Spleen (tissue), 11 donors: Measurements from ENCODE around the gene CAMK2N2. TPM values are rescaled to one million over a fixed set of nuclear protein-coding genes. Genes with fewer than 3 reads are reported as not detected.

Source experiments
- DNase-seq: peaks from one replicate; pipeline ENCODE4 v3.0.0-alpha.2; 2020
- H3K27ac ChIP-seq, 8 donors: fragments of 200-600 bp; sonication (generic) in 7 of 8; 1 replicate in 4 of 8; 2 replicates in 4 of 8; pipeline versions ENCODE4 v1.5.0 to v1.8.0; 2016 to 2021; ENCODE audit warnings: inconsistent platforms in 4 of 8, mild to moderate bottlenecking in 4 of 8, moderate library complexity in 1 of 8
- H3K27me3 ChIP-seq, 7 donors: fragments of 200-600 bp; sonication (generic) in 6 of 7; replicated peaks in 1 of 7; 1 replicate in 4 of 7; 2 replicates in 3 of 7; pipeline versions ENCODE4 v1.5.0 to v1.8.0; 2016 to 2021; ENCODE audit warnings: inconsistent platforms in 3 of 7, mild to moderate bottlenecking in 1 of 7
- H3K36me3 ChIP-seq, 6 donors: fragments of 200-600 bp; sonication (generic) in 5 of 6; 1 replicate in 4 of 6; 2 replicates in 2 of 6; pipeline versions ENCODE4 v1.5.0 to v1.8.0; 2016 to 2021; ENCODE audit warnings: inconsistent platforms in 2 of 6
- H3K4me1 ChIP-seq, 6 donors: fragments of 200-600 bp; sonication (generic) in 5 of 6; 1 replicate in 3 of 6; 2 replicates in 3 of 6; pipeline versions ENCODE4 v1.5.0 to v1.8.0; 2016 to 2021; ENCODE audit warnings: inconsistent platforms in 3 of 6
- H3K4me3 ChIP-seq, 8 donors: fragments of 200-600 bp; sonication (generic) in 7 of 8; 1 replicate in 4 of 8; 2 replicates in 4 of 8; pipeline versions ENCODE4 v1.5.0 to v1.8.0; 2016 to 2021; ENCODE audit warnings: inconsistent platforms in 4 of 8, mild to moderate bottlenecking in 4 of 8, moderate library complexity in 2 of 8
- H3K9me3 ChIP-seq, 8 donors: fragments of 200-600 bp; sonication (generic) in 7 of 8; 1 replicate in 4 of 8; 2 replicates in 4 of 8; pipeline versions ENCODE4 v1.5.0 to v1.8.0; 2016 to 2021; ENCODE audit warnings: inconsistent platforms in 4 of 8
- POLR2A ChIP-seq, 3 donors: fragments of 450-650 bp; IDR thresholded peaks; one replicate each; pipeline ENCODE4 v1.5.1; 2017; ENCODE audit warnings: antibody characterized with exemption in 3 of 3, mild to moderate bottlenecking in 1 of 3
- POLR2AphosphoS5 ChIP-seq, 3 donors: sonication (generic); formaldehyde crosslinking; IDR thresholded peaks; one replicate each; pipeline ENCODE4 v1.5.1; 2017; ENCODE audit warnings: antibody characterized with exemption in 3 of 3
- WGBS, 5 donors: extraction: QIAGEN DNeasy Blood & Tissue Kit in 3 of 5; methylation state at CpG; one replicate each; pipeline versions ENCODE4 v1.1.5 to v1.1.7; 2013 to 2018; 5-methylcytosine and 5-hydroxymethylcytosine counted together
- intact Hi-C: fragments of 100-400 bp; cut with DNase I; formaldehyde crosslinking; loops from one replicate; pipeline ENCODE4 v1.15.0; 2023; ENCODE audit warnings: low total_unique reads
- polyA plus RNA-seq, 3 donors: library from polyadenylated mRNA; stranded (reverse); fragments of 200-250 nt; gene quantifications; one replicate each; pipeline ENCODE4 v1.2.1, GENCODE V29; 2013
- total RNA-seq, 7 donors: library from RNA; depleted of rRNA in 3 of 7; stranded (reverse); fragments of >200 nt in 3 of 7; fragmentation: NEBNext Ultra II Directional in 4 of 7; extraction: Animal tissue kit (Norgen Biotek cat#: 25700) in 4 of 7; gene quantifications; one replicate each; pipeline versions ENCODE4 v1.1.0 to v1.2.1, GENCODE V29; 2016 to 2021
- TF ChIP-seq, protein P1 (sequence below), 11 experiments: fragments of 200-600 bp in 7 of 11; fragments of 450-650 bp in 4 of 11; sonication (generic) in 4 of 11; IDR thresholded peaks in 8 of 11; conservative IDR thresholded peaks in 3 of 11; 1 replicate in 7 of 11; 2 replicates in 4 of 11; pipeline versions ENCODE4 v1.4.0 to v1.8.0; 2016 to 2021; ENCODE audit warnings: antibody characterized with exemption in 11 of 11, inconsistent platforms in 4 of 11, mild to moderate bottlenecking in 1 of 11
- donor health status: healthy with polysubstance abuse.
- donor health status: DM: no; HTN: no; CAD: no; lungs with moderate emphysema.
- donor health status: DM: no; HTN: no; CAD: no.
- donor health status: Bipolar disorder and iron deficiency.
- donor health status: healthy.
- donor health status: DM: no; HTN: no; CAD: no.
- donor health status: DM: yes; HTN: yes; CAD: no.

The CAMK2N2 gene
- total and polyA plus RNA-seq, 10 donors = 0.08 to 0.35 TPM; not detected in 8

DNA sequence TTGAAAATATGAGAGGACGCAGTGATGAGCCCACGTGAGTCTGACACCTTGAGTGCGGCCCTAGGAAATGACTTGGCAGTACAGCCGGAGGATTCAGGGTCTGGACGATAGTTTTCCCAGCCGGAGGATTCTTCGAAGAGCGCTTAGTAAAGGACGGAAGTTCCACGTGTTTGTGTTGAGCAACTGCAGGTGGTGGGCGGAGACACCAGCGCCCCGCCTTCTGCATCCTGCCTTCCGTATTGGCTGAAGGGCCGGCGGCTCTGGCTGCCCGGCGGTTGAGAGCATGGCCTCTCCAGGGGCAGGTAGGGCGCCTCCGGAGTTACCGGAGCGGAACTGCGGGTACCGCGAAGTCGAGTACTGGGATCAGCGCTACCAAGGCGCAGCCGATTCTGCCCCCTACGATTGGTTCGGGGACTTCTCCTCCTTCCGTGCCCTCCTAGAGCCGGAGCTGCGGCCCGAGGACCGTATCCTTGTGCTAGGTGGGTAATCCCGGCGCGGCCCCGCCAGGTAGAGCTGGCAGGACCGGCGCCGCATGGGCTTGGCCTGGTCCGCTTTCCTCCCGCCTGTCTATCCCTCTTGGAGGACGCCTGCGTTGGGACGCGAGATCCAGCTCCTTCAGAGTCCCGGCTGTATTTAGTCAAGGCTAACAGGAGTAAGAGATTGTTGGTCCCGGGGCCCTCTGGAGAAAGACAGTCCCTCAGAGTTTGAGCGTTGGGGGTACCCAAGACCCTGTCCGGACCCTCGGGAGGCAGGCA, 11.8 kb downstream of the CAMK2N2 start, which contains the start of gene EEF1AKMT4:
EEF1AKMT4 (plus strand) TSS at position 261 of the 755 bp plus-strand sequence; CDS start at position 284, 23 bp downstream.
- Histone ChIP-seq H3K27me3 (no peaks in the 10 kb centered on the region), H3K4me1 (peaks cover 4 to 44% (median 26%) of the 10 kb centered on the region in 6 donors), H3K36me3 (peaks cover 0 to 16% (median 11%) of the 10 kb centered on the region in 6 donors), H3K4me3 (peak within 1 kb of the TSS; percentile 79 to 100 (median 96)), H3K9me3 (no peaks in the 10 kb centered on the region), H3K27ac (peak within 1 kb of the TSS; percentile 73 to 93 (median 86))
- TF ChIP-seq POLR2AphosphoS5 (IDR thresholded peaks at IDR 0.05) (peak; percentile 66 to 81 (median 81)), POLR2A (IDR thresholded peaks at IDR 0.05) (no peak)
- TF ChIP-seq, protein P1, sequence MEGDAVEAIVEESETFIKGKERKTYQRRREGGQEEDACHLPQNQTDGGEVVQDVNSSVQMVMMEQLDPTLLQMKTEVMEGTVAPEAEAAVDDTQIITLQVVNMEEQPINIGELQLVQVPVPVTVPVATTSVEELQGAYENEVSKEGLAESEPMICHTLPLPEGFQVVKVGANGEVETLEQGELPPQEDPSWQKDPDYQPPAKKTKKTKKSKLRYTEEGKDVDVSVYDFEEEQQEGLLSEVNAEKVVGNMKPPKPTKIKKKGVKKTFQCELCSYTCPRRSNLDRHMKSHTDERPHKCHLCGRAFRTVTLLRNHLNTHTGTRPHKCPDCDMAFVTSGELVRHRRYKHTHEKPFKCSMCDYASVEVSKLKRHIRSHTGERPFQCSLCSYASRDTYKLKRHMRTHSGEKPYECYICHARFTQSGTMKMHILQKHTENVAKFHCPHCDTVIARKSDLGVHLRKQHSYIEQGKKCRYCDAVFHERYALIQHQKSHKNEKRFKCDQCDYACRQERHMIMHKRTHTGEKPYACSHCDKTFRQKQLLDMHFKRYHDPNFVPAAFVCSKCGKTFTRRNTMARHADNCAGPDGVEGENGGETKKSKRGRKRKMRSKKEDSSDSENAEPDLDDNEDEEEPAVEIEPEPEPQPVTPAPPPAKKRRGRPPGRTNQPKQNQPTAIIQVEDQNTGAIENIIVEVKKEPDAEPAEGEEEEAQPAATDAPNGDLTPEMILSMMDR (IDR thresholded peaks at IDR 0.05 in 8 of 11, conservative IDR thresholded peaks at IDR 0.05 in 3 of 11) = peak in 7 of 11 experiments; percentile 35 to 62 (median 47)
- intact Hi-C loops = loop anchor here (10.0 kb wide), 2 partner anchors 95 to 365 kb away; partner anchors contain the start of genes DVL3 and PARL
- DNase-seq = peak; percentile 98
- WGBS, 5 donors = 0% methylated on average over 50 to 54 of the region's 54 CpGs

DNA sequence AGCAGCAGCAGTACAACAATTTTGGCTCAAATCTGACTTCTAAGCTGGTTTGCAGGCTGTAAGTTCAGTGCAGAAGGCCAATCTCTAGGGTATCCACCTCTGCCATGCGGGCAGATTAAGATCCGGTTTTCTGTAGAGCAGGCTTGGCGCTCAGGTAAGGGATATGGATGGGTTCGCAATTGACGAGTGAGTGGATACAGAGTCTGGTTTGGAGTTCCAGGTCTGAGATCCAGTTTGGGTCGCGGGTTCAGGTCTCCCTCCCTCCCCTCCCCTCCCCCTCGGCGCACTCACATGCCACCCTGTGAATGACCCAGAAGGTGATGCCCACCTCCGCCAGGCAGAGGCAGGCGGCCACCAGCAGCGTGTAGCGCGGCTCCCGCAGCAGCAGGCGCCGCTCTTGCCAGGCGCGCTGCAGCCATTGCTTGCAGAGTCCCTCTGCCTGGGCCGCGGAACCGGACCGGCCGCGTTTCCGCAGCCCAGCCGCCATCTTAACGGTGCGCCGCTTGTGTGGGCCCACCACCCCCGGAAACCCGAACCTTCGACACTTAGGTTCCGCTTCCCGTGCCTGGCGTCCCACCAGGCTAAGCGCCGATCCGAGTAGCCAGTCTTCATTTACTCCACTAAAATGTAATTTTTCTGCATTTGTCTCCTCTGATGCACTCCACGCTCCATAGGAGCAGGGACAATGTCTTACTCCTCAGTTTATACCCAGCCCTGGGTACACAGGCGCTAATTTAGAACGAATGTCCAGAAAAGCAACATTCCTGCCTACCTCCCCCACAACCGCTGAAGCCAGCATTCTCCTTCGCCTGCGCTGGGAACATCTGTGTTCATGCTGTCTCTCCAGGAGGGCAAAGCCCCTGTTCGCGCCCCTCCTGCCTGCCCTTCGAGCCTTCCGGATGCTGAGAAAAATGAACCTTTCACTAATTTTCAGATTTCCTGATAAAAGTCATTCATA, 12.6 kb downstream of the CAMK2N2 start, which contains the start of gene ALG3:
ALG3 (minus strand) TSS at position 509 of the 958 bp plus-strand sequence; CDS start at position 487, 22 bp downstream.
- WGBS, 5 donors = 0 to 1% (median 1%) methylated on average over 36 to 49 of the region's 49 CpGs
- peak; percentile 94 for DNase-seq

DNA sequence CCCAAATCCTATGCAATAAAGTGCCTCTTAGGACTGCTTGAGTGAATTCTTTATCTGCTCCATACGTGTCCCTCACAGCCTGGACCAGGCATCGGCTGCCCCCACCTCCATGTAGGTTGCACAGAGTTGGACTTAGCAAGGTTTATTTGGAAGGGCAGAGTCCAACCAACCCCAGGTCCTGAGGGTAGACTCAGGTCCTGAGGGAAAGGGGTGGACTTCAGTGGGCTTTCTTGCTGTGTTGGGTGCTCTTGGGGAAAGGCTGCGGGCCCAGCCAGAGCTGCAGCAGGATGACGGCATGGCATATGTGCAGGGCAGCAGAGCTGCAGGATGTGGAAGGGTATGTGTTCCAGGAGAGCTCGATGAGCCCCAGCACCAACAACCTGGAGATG, 19.1 kb downstream of the CAMK2N2 start:
- H3K4me1 ChIP-seq = peaks cover 0 to 26% (median 11%) of the 10 kb centered on the region in 6 donors
- H3K9me3 ChIP-seq = no peaks in the 10 kb centered on the region
- no peaks in the 10 kb centered on the region for H3K27me3 ChIP-seq
- H3K4me3 ChIP-seq = no peak overlapping the region
- no peak overlapping the region for H3K27ac ChIP-seq
- intact Hi-C loops = loop anchor here (10.0 kb wide), 1 partner anchor 87 kb away; the partner anchor contains the start of gene DVL3
- peaks cover 0 to 51% (median 37%) of the 10 kb centered on the region in 6 donors for H3K36me3 ChIP-seq
- DNase-seq = peak; percentile 45
- TF ChIP-seq POLR2AphosphoS5 (IDR thresholded peaks at IDR 0.05) (no peak), POLR2A (IDR thresholded peaks at IDR 0.05) (no peak)
- TF ChIP-seq, protein P1 (IDR thresholded peaks at IDR 0.05 in 8 of 11, conservative IDR thresholded peaks at IDR 0.05 in 3 of 11) = no peak
- 63 to 99% (median 88%) methylated on average over 5 of the region's 5 CpGs for WGBS, 5 donors

More for the DNA sequence above, 12.6 kb downstream of the CAMK2N2 start, which contains the start of gene ALG3:
- intact Hi-C loops = loop anchor here (10.0 kb wide), 1 partner anchor 94 kb away; the partner anchor contains the start of gene DVL3
- H3K36me3 ChIP-seq = peaks cover 0 to 25% (median 20%) of the 10 kb centered on the region in 6 donors
- no peaks in the 10 kb centered on the region for H3K9me3 ChIP-seq
- H3K4me1 ChIP-seq = peaks cover 4 to 44% (median 26%) of the 10 kb centered on the region in 6 donors
- H3K27me3 ChIP-seq = no peaks in the 10 kb centered on the region
- TF ChIP-seq POLR2AphosphoS5 (IDR thresholded peaks at IDR 0.05) (peak; percentile 88 to 92 (median 89)), POLR2A (IDR thresholded peaks at IDR 0.05) (peak in 2 of 3 donors; percentile 50 to 73)
- TF ChIP-seq, protein P1 (IDR thresholded peaks at IDR 0.05 in 8 of 11, conservative IDR thresholded peaks at IDR 0.05 in 3 of 11) = peak in 1 of 11 experiments; percentile 5
- peak within 1 kb of the TSS; percentile 73 to 93 (median 86) for H3K27ac ChIP-seq
- H3K4me3 ChIP-seq = peak within 1 kb of the TSS; percentile 79 to 100 (median 96)
